ENCODE data around the gene AKAP13.

GRCh38 chr15:85694091-85694490 lies 313.7 kb downstream of the AKAP13 start:
- TF ChIP-seq CTCF (IDR thresholded peaks at IDR 0.05) (no peak), POLR2A (IDR thresholded peaks at IDR 0.05) (no peak)

All from esophagus squamous epithelium (tissue), 4 donors.